H1 (cell line): ENCODE results near the gene DNAJB6. TPM values are rescaled to one million over a fixed set of nuclear protein-coding genes. Genes with fewer than 3 reads are reported as not detected.

ENCODE experiments used
- CTCF ChIA-PET: fragments of 300-600 bp; sonication (Branson Sonifier 250); formaldehyde crosslinking; loops from one replicate; lab custom pipeline; 2021; ENCODE audit not compliant: partially characterized antibody; lab: Charles Lee
- POLR2A ChIA-PET: fragments of 300-600 bp; sonication (Branson Sonifier 250); formaldehyde crosslinking; loops from one replicate; lab custom pipeline; 2021; ENCODE audit warnings: inconsistent platforms; ENCODE audit not compliant: partially characterized antibody; lab: Charles Lee
- DNase-seq, 2 experiments: peaks; one replicate each; pipeline versions ENCODE4 v3.0.0 to v3.0.0-alpha.2; 2010 to 2022; ENCODE audit warnings: low spot score in 2 of 2, low read depth in 1 of 2, mixed read lengths in 1 of 2
- FAIRE-seq: peaks from 2 replicates; lab custom pipeline; 2011; peaks lifted over from hg19 to GRCh38; lab: Jason Lieb, UNC
- H2AFZ ChIP-seq: 2 replicates; pipeline ENCODE4 v1.8.1; 2012; ENCODE audit warnings: low read length, inconsistent platforms
- H2AK5ac ChIP-seq: 2 replicates; pipeline ENCODE4 v1.6.1; 2013; ENCODE audit warnings: low read depth, low read length
- H2BK120ac ChIP-seq: replicated peaks from 2 replicates; pipeline ENCODE3; 2013; ENCODE audit warnings: low read depth, low read length, inconsistent platforms
- H2BK12ac ChIP-seq: 2 replicates; pipeline ENCODE4 v1.6.1; 2013; ENCODE audit warnings: low read depth, low read length
- H2BK15ac ChIP-seq: 2 replicates; pipeline ENCODE4 v1.6.1; 2013; ENCODE audit warnings: low read length
- H2BK20ac ChIP-seq: 2 replicates; pipeline ENCODE4 v1.6.1; 2013; ENCODE audit warnings: low read length
- H2BK5ac ChIP-seq: 2 replicates; pipeline ENCODE4 v1.6.1; 2013; ENCODE audit warnings: low read depth, low read length
- H3K14ac ChIP-seq: 2 replicates; pipeline ENCODE4 v1.6.1; 2013; ENCODE audit warnings: inconsistent platforms; ENCODE audit not compliant: insufficient read length
- H3K18ac ChIP-seq: 2 replicates; pipeline ENCODE4 v1.6.1; 2013; ENCODE audit warnings: low read length; ENCODE audit errors: extremely low read depth
- H3K23ac ChIP-seq: 2 replicates; pipeline ENCODE4 v1.6.1; 2013; ENCODE audit warnings: inconsistent platforms; ENCODE audit not compliant: insufficient read length
- H3K23me2 ChIP-seq: 2 replicates; pipeline ENCODE4 v1.6.1; 2013; ENCODE audit warnings: low read depth, low read length
- H3K27ac ChIP-seq: 2 replicates; pipeline ENCODE4 v1.6.1; 2011; ENCODE audit warnings: low read depth, low read length, inconsistent platforms
- H3K27me3 ChIP-seq, 4 experiments: replicated peaks in 1 of 4; 1 replicate in 1 of 4; 2 replicates in 3 of 4; pipeline versions ENCODE4 v1.6.1 to v1.8.1; 2011 to 2013; ENCODE audit warnings: low read length in 3 of 4, mild to moderate bottlenecking in 3 of 4, inconsistent platforms in 2 of 4, mixed read lengths in 2 of 4, moderate library complexity in 1 of 4; ENCODE audit not compliant: control insufficient read depth in 3 of 4, insufficient read depth in 3 of 4; ENCODE audit errors: extremely low read depth in 1 of 4
- H3K36me3 ChIP-seq, 4 experiments: 2 replicates each; pipeline versions ENCODE4 v1.6.1 to v1.8.1; 2011 to 2013; ENCODE audit warnings: mild to moderate bottlenecking in 4 of 4, low read length in 3 of 4, moderate library complexity in 2 of 4, control low read depth in 1 of 4, inconsistent platforms in 1 of 4; ENCODE audit not compliant: insufficient read depth in 4 of 4, control insufficient read depth in 2 of 4
- H3K4ac ChIP-seq: replicated peaks from 2 replicates; pipeline ENCODE3; 2013; ENCODE audit warnings: low read length, low read depth, mixed read lengths, inconsistent platforms; ENCODE audit not compliant: insufficient read length
- H3K4me1 ChIP-seq, 4 experiments: replicated peaks in 1 of 4; 1 replicate in 1 of 4; 2 replicates in 3 of 4; pipeline versions ENCODE4 v1.6.1 to v1.8.1; 2011 to 2013; ENCODE audit warnings: low read length in 3 of 4, inconsistent platforms in 2 of 4, mixed read lengths in 1 of 4; ENCODE audit not compliant: insufficient read depth in 4 of 4, control insufficient read depth in 3 of 4
- H3K4me2 ChIP-seq, 2 experiments: 2 replicates each; pipeline versions ENCODE4 v1.6.1 to v1.8.1; 2011 to 2013; ENCODE audit warnings: low read depth in 2 of 2, low read length in 2 of 2, control low read depth in 1 of 2, inconsistent platforms in 1 of 2, mild to moderate bottlenecking in 1 of 2; ENCODE audit not compliant: insufficient read depth in 1 of 2
- H3K4me3 ChIP-seq, 4 experiments: fragments of 200-600, 300-600 bp in 1 of 4; sonication (generic), shearing (Covaris generic), sonication (Bioruptor Twin) in 1 of 4; 2 replicates each; pipeline versions ENCODE4 v1.5.1 to v1.8.1; 2011 to 2016; ENCODE audit warnings: low read length in 4 of 4, low read depth in 3 of 4, control low read depth in 2 of 4, inconsistent platforms in 2 of 4, mild to moderate bottlenecking in 2 of 4, mixed read lengths in 1 of 4, moderate library complexity in 1 of 4; ENCODE audit not compliant: insufficient read depth in 2 of 4; ENCODE audit errors: extremely low read depth in 1 of 4
- H3K56ac ChIP-seq: replicated peaks from 2 replicates; pipeline ENCODE3; 2013; ENCODE audit warnings: low read depth, mild to moderate bottlenecking, mixed read lengths, low read length, inconsistent platforms; ENCODE audit not compliant: insufficient read length
- H3K79me1 ChIP-seq: 2 replicates; pipeline ENCODE4 v1.6.1; 2013; ENCODE audit warnings: low read depth, low read length, control low read depth
- H3K79me2 ChIP-seq, 2 experiments: 2 replicates each; pipeline versions ENCODE4 v1.6.1 to v1.8.1; 2012 to 2013; ENCODE audit warnings: low read length in 2 of 2, mild to moderate bottlenecking in 2 of 2, inconsistent platforms in 1 of 2; ENCODE audit not compliant: insufficient read depth in 2 of 2, control insufficient read depth in 1 of 2
- H3K9ac ChIP-seq, 4 experiments: replicated peaks in 1 of 4; 1 replicate in 1 of 4; 2 replicates in 3 of 4; pipeline versions ENCODE4 v1.6.1 to v1.8.1; 2011 to 2013; ENCODE audit warnings: low read depth in 3 of 4, low read length in 3 of 4, control low read depth in 2 of 4, mild to moderate bottlenecking in 2 of 4, moderate library complexity in 2 of 4, inconsistent platforms in 1 of 4; ENCODE audit errors: extremely low read depth in 1 of 4
- H3K9me3 ChIP-seq, 2 experiments: 2 replicates each; pipeline versions ENCODE4 v1.6.1 to v1.8.1; 2012 to 2013; ENCODE audit warnings: mild to moderate bottlenecking in 2 of 2, moderate library complexity in 2 of 2, control low read depth in 1 of 2, inconsistent platforms in 1 of 2, low read depth in 1 of 2, low read length in 1 of 2, mixed read lengths in 1 of 2; ENCODE audit not compliant: insufficient read depth in 2 of 2
- H4K20me1 ChIP-seq, 2 experiments: replicated peaks in 1 of 2; 2 replicates each; pipeline versions ENCODE3 to v1.8.1; 2011 to 2013; ENCODE audit warnings: inconsistent platforms in 2 of 2, low read length in 2 of 2, mild to moderate bottlenecking in 1 of 2; ENCODE audit not compliant: insufficient read depth in 2 of 2, control insufficient read depth in 1 of 2
- H4K5ac ChIP-seq: 2 replicates; pipeline ENCODE4 v1.6.1; 2013; ENCODE audit warnings: low read length, low read depth, mixed read lengths, inconsistent platforms; ENCODE audit not compliant: insufficient read length
- H4K8ac ChIP-seq: 2 replicates; pipeline ENCODE4 v1.8.0; 2013; ENCODE audit warnings: mild to moderate bottlenecking, moderate library complexity, low read length, inconsistent platforms; ENCODE audit not compliant: insufficient read depth; ENCODE audit errors: extremely low read depth
- H4K91ac ChIP-seq: replicated peaks from 2 replicates; pipeline ENCODE3; 2013; ENCODE audit warnings: low read length, mixed read lengths, inconsistent platforms; ENCODE audit not compliant: insufficient read length
- CHD2 ChIP-seq: IDR thresholded peaks from 2 replicates; pipeline ENCODE4 v1.6.1; 2012; ENCODE audit warnings: low read length, improper control_type of control experiment
- GABPA ChIP-seq: IDR thresholded peaks from 2 replicates; pipeline ENCODE4 v1.6.1; 2011; ENCODE audit warnings: mild to moderate bottlenecking, low read length, moderate library complexity, borderline replicate concordance; ENCODE audit not compliant: insufficient read depth
- JUN ChIP-seq: IDR thresholded peaks from 2 replicates; pipeline ENCODE4 v1.6.1; 2011; ENCODE audit warnings: low read depth, mild to moderate bottlenecking, improper control_type of control experiment, low read length
- NRF1 ChIP-seq: IDR thresholded peaks from 2 replicates; pipeline ENCODE4 v1.6.1; 2011; ENCODE audit warnings: mild to moderate bottlenecking, low read depth, low read length, improper control_type of control experiment
- RBBP5 ChIP-seq: IDR thresholded peaks from 2 replicates; pipeline ENCODE4 v1.7.1; 2012; ENCODE audit warnings: low read depth, mild to moderate bottlenecking, inconsistent platforms, low read length, moderate library complexity, borderline replicate concordance
- SIRT6 ChIP-seq: IDR thresholded peaks from one replicate; pipeline ENCODE4 v1.7.1; 2012; ENCODE audit warnings: low read length, inconsistent platforms
- SP4 ChIP-seq: IDR thresholded peaks from 2 replicates; pipeline ENCODE4 v1.6.1; 2012; ENCODE audit warnings: low read length, inconsistent platforms
- TEAD4 ChIP-seq: IDR thresholded peaks from 2 replicates; pipeline ENCODE4 v1.6.1; 2012; ENCODE audit warnings: low read depth, low read length, inconsistent platforms, mixed read lengths
- YY1 ChIP-seq: IDR thresholded peaks from 2 replicates; pipeline ENCODE4 v1.6.1; 2011; ENCODE audit warnings: low read depth, mild to moderate bottlenecking, low read length
- WGBS, 2 experiments: shearing (Covaris generic) in 1 of 2; methylation state at CpG; one replicate each; pipeline versions ENCODE4 v1.1.6 to v1.1.7; 2013 to 2015; ENCODE audit warnings: low lambda C conversion rate in 2 of 2, mixed read lengths in 2 of 2, inconsistent platforms in 1 of 2, low coverage in 1 of 2, missing lambda C conversion rate in 1 of 2; ENCODE audit not compliant: insufficient replicate concordance in 2 of 2, insufficient coverage in 1 of 2, insufficient read length in 1 of 2; ENCODE audit errors: extremely low coverage in 1 of 2, missing lambda C conversion rate in 1 of 2; 5-methylcytosine and 5-hydroxymethylcytosine counted together
- polyA plus RNA-seq, 7 experiments: library from polyadenylated mRNA; depleted of rRNA in 3 of 7; stranded (reverse) in 5 of 7; unstranded in 2 of 7; fragments of >200 nt in 5 of 7; fragments of 200-250 nt in 2 of 7; gene quantifications; 1 replicate in 5 of 7; 2 replicates in 1 of 7; 4 replicates in 1 of 7; pipeline versions ENCODE4 v1.2.1 to v1.2.3, GENCODE V29; 2011 to 2013; ENCODE audit warnings: missing spikeins in 2 of 7, mixed read lengths in 2 of 7
- total RNA-seq: library from RNA; stranded (reverse); fragmentation: NEBNext Ultra II Directional; extraction: Animal tissue kit (Norgen Biotek cat#: 25700); gene quantifications from 2 replicates; pipeline ENCODE4 v1.2.1, GENCODE V29; 2021

DNAJB6 gene
- total and polyA plus RNA-seq, 2 of the 8 experiments (the other 6 are each of a cell fraction or from before 2014, with no cell fraction given), result 166 to 295 TPM

GRCh38 chr7:157463245-157463644 lies 126.4 kb downstream of the DNAJB6 start:
- TF ChIP-seq SIRT6 (no peak), TEAD4 (no peak), JUN (no peak), CHD2 (no peak), SP4 (no peak), NRF1 (no peak), GABPA (no peak), RBBP5 (no peak), YY1 (no peak)
- no peak overlapping the region for H3K9ac ChIP-seq
- H4K91ac ChIP-seq, result no peak overlapping the region
- no peaks in the 10 kb centered on the region for H3K79me1 ChIP-seq
- no peak overlapping the region for H2AFZ ChIP-seq
- no peak overlapping the region for H3K23ac ChIP-seq
- H3K18ac ChIP-seq, result no peak overlapping the region
- POLR2A ChIA-PET, result interaction anchor here (0.6 kb wide), 1 partner anchor 211 kb away, joined by 3 read pairs; no protein-coding TSS in a partner anchor
- H4K8ac ChIP-seq, result peak overlapping the region; percentile 14; the same call in 1 of the 2 replicates
- no peak overlapping the region for H2AK5ac ChIP-seq
- H3K4me1 ChIP-seq, result peaks cover 0 to 9% (median 5%) of the 10 kb centered on the region in 4 experiments; a peak in 4 of 7 replicates
- DNase-seq (no peak), FAIRE-seq (no peak)
- H2BK120ac ChIP-seq, result no peak overlapping the region
- H3K14ac ChIP-seq, result no peak overlapping the region
- no peaks in the 10 kb centered on the region for H3K23me2 ChIP-seq
- H3K4me2 ChIP-seq, result no peak overlapping the region
- H3K79me2 ChIP-seq, result no peaks in the 10 kb centered on the region
- H2BK5ac ChIP-seq, result no peak overlapping the region
- no peak overlapping the region for H3K56ac ChIP-seq
- H3K27me3 ChIP-seq, result peaks cover 0 to 11% (median 1%) of the 10 kb centered on the region in 4 experiments; a peak in 3 of 7 replicates
- no peak overlapping the region for H2BK15ac ChIP-seq
- H2BK12ac ChIP-seq, result no peak overlapping the region
- peak overlapping the region; percentile 95 for H3K4ac ChIP-seq
- H3K27ac ChIP-seq, result no peak overlapping the region
- no peaks in the 10 kb centered on the region for H3K9me3 ChIP-seq
- no peak overlapping the region for H2BK20ac ChIP-seq
- no peak overlapping the region for H4K5ac ChIP-seq
- H3K36me3 ChIP-seq, result no peaks in the 10 kb centered on the region
- CTCF ChIA-PET, result interaction anchor here (0.9 kb wide), 1 partner anchor 31 kb away, joined by 4 read pairs; no protein-coding TSS in a partner anchor
- H4K20me1 ChIP-seq, result peaks cover 0 to 4% of the 10 kb centered on the region in 2 experiments
- no peak overlapping the region for H3K4me3 ChIP-seq
- WGBS, 2 experiments, result 94 to 100% methylated on average over 3 to 8 of the region's 12 CpGs
